Muscle layer of duodenum (tissue), 2 donors: ENCODE data around the gene ATF3.
A peak's percentile ranks its signal among the peaks of the same experiment; 100 is the strongest.

Source experiments
- H3K27ac ChIP-seq: one replicate; pipeline ENCODE4 v1.7.0; 2013; ENCODE audit warnings: mild to moderate bottlenecking, low read length
- H3K27me3 ChIP-seq: one replicate; pipeline ENCODE4 v1.7.0; 2013; ENCODE audit warnings: low read depth, mild to moderate bottlenecking, control low read depth, low read length
- H3K36me3 ChIP-seq, 2 donors: one replicate each; pipeline ENCODE4 v1.7.0; 2013; ENCODE audit warnings: low read length in 2 of 2, control low read depth in 1 of 2, mild to moderate bottlenecking in 1 of 2; ENCODE audit not compliant: insufficient read depth in 2 of 2, control insufficient read depth in 1 of 2
- H3K4me1 ChIP-seq, 2 donors: one replicate each; pipeline ENCODE4 v1.7.0; 2013; ENCODE audit warnings: low read length in 2 of 2, mild to moderate bottlenecking in 2 of 2, control low read depth in 1 of 2, moderate library complexity in 1 of 2; ENCODE audit not compliant: insufficient read depth in 2 of 2, control insufficient read depth in 1 of 2
- H3K4me3 ChIP-seq, 2 donors: one replicate each; pipeline ENCODE4 v1.7.0; 2013; ENCODE audit warnings: low read length in 2 of 2, low read depth in 1 of 2, mild to moderate bottlenecking in 1 of 2
- H3K9me3 ChIP-seq, 2 donors: one replicate each; pipeline ENCODE4 v1.7.0; 2013; ENCODE audit warnings: low read length in 2 of 2, control low read depth in 1 of 2, mild to moderate bottlenecking in 1 of 2; ENCODE audit not compliant: control insufficient read depth in 1 of 2
- donor health status: healthy.

ATF3 gene

DNA sequence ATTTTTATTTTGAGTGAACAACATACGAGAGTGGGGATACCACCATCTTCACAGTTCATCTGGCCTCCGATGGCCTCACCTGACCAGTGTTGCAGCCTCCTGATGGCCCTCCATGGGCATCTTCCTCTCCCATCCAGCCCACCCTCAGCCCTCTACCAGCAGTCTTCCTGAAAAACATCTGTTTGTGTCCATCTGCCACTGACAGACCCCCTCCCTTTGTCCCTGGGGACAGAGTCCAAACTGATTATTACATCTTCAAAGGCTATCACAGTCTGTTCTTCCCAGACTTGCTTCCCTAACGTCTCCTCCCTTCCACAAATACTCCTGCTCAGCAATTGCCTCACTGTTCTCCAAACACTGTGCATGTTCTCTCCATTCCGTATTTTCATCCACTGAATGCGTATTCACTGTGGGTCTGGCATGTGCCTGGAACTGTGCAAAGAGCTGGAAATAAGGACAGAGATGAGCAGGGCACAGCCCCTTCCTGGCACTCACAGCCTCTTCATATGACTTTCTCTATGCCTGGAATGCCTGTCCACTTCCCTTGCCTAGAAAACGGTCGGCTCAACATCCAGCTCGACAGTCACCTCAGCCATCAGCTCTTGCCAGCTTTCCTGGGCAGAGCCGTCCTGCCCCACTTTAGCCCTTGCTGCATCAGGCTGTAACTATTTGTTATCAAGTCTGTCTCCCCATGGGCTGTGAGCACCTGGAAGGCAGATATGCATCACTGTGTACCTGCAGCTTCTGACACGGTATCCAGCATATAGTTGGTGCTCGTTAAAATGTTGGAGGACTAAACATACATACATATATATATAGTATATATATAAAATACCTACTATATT is 8.3 kb upstream of the ATF3 start:
- Histone ChIP-seq H3K36me3 (no peaks in the 10 kb centered on the region), H3K27me3 (peaks cover 5% of the 10 kb centered on the region), H3K4me3 (no peak overlapping the region), H3K4me1 (peaks cover 0 to 3% of the 10 kb centered on the region in 2 donors), H3K9me3 (no peaks in the 10 kb centered on the region), H3K27ac (no peak overlapping the region)

DNA sequence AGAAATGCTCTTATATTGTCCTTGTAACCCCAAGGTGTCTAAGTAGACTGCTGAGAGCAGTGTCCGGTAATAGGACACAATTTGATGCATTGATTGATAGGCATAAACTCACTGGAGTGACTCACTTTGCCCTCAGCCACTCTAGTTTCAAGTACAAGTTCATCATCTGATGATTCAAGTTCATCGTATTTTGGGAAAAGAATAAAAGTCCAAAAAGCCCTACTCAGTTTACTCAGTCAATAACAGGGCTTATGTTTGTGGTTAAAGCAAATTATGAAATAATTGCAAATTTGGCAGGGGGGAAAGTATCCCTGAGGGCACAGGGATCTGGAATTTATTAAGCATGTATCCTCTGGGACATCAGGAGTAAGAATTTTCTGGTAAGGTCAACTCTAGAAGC is 7.6 kb upstream of the ATF3 start:
- H3K4me1 ChIP-seq = peaks cover 3 to 8% of the 10 kb centered on the region in 2 donors
- peaks cover 8% of the 10 kb centered on the region for H3K27me3 ChIP-seq
- H3K9me3 ChIP-seq = no peaks in the 10 kb centered on the region
- no peaks in the 10 kb centered on the region for H3K36me3 ChIP-seq
- no peak overlapping the region for H3K27ac ChIP-seq
- no peak overlapping the region for H3K4me3 ChIP-seq

GRCh38 chr1:212601524-212601923 is 7.0 kb upstream of the ATF3 start:
- Histone ChIP-seq H3K4me1 (peaks cover 9 to 12% of the 10 kb centered on the region in 2 donors), H3K27ac (no peak overlapping the region), H3K36me3 (no peaks in the 10 kb centered on the region), H3K4me3 (no peak overlapping the region), H3K9me3 (no peaks in the 10 kb centered on the region), H3K27me3 (peaks cover 11% of the 10 kb centered on the region)

DNA sequence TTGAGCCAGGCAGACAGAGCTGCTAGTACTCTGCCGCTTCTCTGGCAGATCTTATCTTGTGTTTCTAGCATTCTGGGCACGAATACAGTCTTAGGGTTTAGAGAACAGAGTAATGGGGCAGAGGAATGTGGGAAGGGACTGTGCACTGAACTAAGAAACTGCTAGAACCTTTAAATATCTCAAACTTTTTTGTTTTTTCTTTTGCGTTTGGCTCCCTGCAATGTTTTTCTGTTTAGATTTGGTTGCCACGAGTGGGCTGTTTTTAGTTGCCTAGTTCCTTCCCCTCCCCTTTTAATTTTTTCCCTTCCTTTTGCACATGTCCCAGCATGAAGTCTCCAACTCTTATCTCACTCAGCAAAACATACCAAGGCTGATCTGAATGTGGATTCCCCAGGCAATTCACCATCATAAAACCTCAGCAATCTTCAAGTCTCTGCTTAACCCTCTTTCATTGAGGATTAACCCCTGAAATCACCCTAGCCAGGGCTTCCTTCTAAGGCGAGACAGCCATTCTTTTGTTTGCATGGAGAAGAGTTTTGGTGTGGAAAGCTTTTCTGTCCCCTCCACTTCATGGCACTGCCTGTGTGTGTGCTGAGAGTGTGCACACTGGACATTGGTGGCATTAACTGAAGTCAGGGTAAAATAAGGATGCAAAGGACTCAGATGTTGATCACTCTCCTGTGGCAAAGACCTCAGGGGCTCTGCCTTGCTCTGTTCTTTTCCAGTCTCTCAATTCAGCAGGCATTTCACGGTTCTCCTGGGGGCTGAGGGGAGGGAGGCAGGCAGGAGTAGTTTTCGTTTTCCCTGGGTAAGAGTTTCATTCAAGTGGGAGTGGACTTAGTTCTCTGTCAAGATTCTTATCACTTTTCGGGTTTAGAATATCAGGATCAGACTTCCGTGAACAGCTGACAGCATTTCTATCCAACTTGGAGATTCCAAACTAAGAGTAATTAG is 2.8 kb upstream of the ATF3 start:
- peak overlapping the region; percentile 34 for H3K27ac ChIP-seq
- no peaks in the 10 kb centered on the region for H3K36me3 ChIP-seq
- H3K4me3 ChIP-seq = no peak overlapping the region
- H3K27me3 ChIP-seq = peaks cover 20% of the 10 kb centered on the region
- H3K4me1 ChIP-seq = peaks cover 15 to 18% of the 10 kb centered on the region in 2 donors
- H3K9me3 ChIP-seq = no peaks in the 10 kb centered on the region

DNA sequence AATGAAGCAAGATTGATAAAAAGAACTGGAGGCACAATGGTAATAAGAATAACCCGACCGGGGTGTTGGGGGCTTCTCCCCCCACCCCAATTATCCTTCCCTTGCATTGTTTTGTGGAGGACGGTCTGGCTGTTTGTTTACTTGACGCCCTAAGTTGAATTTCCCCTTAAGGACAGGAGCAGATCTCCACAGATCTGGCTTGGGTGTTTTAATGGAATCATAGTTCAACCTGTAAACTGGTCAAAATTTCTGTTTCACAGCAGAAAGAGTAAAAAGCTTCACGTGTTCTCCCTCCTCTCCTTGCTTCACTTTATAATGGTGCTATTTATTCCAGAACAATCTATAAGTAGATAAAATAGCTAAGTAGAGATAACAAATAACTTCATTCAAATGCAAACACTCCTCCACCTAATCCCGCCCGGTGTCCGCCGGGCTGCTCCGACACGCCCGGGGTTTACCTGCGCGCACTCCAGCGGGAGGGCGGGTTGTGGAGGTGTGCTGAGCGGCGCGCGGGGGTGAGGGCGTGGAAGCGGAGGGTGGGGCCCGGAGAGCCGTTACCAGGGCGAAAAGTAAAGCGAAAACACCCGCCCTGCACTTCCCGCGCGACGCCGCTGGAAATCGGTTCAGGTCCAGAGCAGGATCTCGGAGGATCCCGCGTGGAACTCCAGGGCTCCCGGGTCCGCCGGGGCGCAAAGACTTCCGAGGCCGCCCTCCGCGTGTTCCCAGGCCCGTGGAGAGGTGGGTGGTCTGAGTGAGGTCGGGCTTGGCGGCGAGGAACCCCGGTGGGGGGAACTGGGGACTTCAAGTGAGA is 2.0 kb upstream of the ATF3 start:
- peaks cover 15 to 23% of the 10 kb centered on the region in 2 donors for H3K4me1 ChIP-seq
- H3K27ac ChIP-seq = peak overlapping the region; percentile 34
- H3K27me3 ChIP-seq = peaks cover 20% of the 10 kb centered on the region
- no peaks in the 10 kb centered on the region for H3K36me3 ChIP-seq
- H3K9me3 ChIP-seq = no peaks in the 10 kb centered on the region
- peak overlapping the region; percentile 65 to 67 for H3K4me3 ChIP-seq

DNA sequence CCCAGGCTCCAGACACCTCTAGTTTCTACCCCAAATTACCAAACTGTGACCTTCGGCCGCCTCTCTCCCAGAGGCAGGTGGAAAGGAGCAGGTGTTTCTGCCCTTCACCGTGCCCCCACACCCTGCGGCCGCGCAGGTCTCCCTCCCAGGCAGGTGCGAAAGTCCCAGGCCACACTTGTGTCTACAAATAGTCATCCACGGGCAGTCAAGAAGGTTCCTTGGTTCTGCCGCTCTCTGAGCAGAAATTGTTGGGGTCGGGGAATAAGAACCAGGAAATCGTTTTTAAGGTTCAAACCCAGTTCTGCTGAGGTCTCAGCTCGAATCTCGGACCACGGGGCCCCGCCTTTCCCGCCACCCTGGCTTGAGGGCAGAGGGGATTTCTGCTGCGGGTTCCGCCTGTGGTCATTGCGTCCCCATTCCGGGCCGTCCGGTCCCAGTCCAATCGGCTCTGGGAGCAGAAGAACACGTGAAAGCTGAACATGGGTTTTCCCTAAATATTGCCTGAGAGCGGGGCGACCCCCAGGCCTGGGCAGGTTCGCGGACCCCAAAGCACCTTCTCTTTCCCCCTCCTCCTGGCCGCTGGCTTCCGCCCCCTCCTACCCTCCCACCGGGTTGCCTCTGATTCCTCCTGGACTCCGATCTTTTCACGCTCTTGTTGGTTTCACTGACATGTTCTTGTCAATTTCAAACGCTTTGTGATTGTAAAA is 1.2 kb upstream of the ATF3 start:
- Histone ChIP-seq H3K9me3 (no peaks in the 10 kb centered on the region), H3K27me3 (peaks cover 20% of the 10 kb centered on the region), H3K27ac (peak overlapping the region; percentile 70), H3K4me1 (peaks cover 15 to 23% of the 10 kb centered on the region in 2 donors), H3K36me3 (no peaks in the 10 kb centered on the region), H3K4me3 (peak overlapping the region; percentile 65 to 67)

GRCh38 chr1:212607913-212608391 is 609 bp upstream of the ATF3 start:
- peaks cover 20% of the 10 kb centered on the region for H3K27me3 ChIP-seq
- H3K27ac ChIP-seq = peak overlapping the region; percentile 70
- H3K9me3 ChIP-seq = no peaks in the 10 kb centered on the region
- peak overlapping the region; percentile 65 to 67 for H3K4me3 ChIP-seq
- no peaks in the 10 kb centered on the region for H3K36me3 ChIP-seq
- H3K4me1 ChIP-seq = peaks cover 15 to 23% of the 10 kb centered on the region in 2 donors

- H3K4me3 ChIP-seq = peak overlapping the region; percentile 65 to 67
- no peaks in the 10 kb centered on the region for H3K36me3 ChIP-seq
- no peaks in the 10 kb centered on the region for H3K9me3 ChIP-seq
- H3K4me1 ChIP-seq = peaks cover 15 to 23% of the 10 kb centered on the region in 2 donors
- H3K27ac ChIP-seq = peak overlapping the region; percentile 81
- H3K27me3 ChIP-seq = peaks cover 19% of the 10 kb centered on the region
Measured at GRCh38 chr1:212608959-212609700, 569 bp downstream of the ATF3 start.

- H3K4me1 ChIP-seq = peaks cover 15 to 23% of the 10 kb centered on the region in 2 donors
- H3K27ac ChIP-seq = peak overlapping the region; percentile 22
- H3K27me3 ChIP-seq = peaks cover 16% of the 10 kb centered on the region
Measured at GRCh38 chr1:212609701-212610574, 1.4 kb downstream of the ATF3 start.

More at GRCh38 chr1:212609701-212610574, 1.4 kb downstream of the ATF3 start:
- Histone ChIP-seq H3K36me3 (peaks cover 1 to 3% of the 10 kb centered on the region in 2 donors), H3K4me3 (peak overlapping the region; percentile 65 to 67), H3K9me3 (no peaks in the 10 kb centered on the region)
